NCI-H226 (cell line): ENCODE results near the gene CCND3.
A peak's percentile ranks its signal among the peaks of the same experiment; 100 is the strongest.
"Not testable (repeated sequence)": the region's sequence is repeated elsewhere in the genome, so short reads cannot be mapped to it uniquely, and the experiment has no call there.

Experiments
- DNase-seq: peaks from one replicate; pipeline ENCODE4 v3.0.0-alpha.2; 2015

Gene CCND3

GRCh38 chr6:41947581-41948220 lies 6.1 kb upstream of the CCND3 start:
- no peak for DNase-seq

GRCh38 chr6:41943456-41943855 lies 1.8 kb upstream of the CCND3 start:
- DNase-seq = no peak

GRCh38 chr6:41942882-41943281 lies 1.3 kb upstream of the CCND3 start:
- not testable (repeated sequence) for DNase-seq

GRCh38 chr6:41942067-41942851 lies 651 bp upstream of the CCND3 start:
- DNase-seq = no peak

GRCh38 chr6:41940759-41941279 lies 789 bp downstream of the CCND3 start:
- DNase-seq = peak; percentile 9

GRCh38 chr6:41939848-41940758 lies 1.5 kb downstream of the CCND3 start:
- DNase-seq = peak; percentile 47

GRCh38 chr6:41939176-41939847 lies 2.3 kb downstream of the CCND3 start:
- DNase-seq = peak; percentile 62

GRCh38 chr6:41938590-41939175 lies 2.9 kb downstream of the CCND3 start:
- no peak for DNase-seq

- no peak for DNase-seq
Measured at GRCh38 chr6:41937861-41938574, 3.6 kb downstream of the CCND3 start.

GRCh38 chr6:41937472-41937860 lies 4.1 kb downstream of the CCND3 start:
- DNase-seq = no peak

- peak; percentile 91 for DNase-seq
Measured at GRCh38 chr6:41936073-41936837, 5.4 kb downstream of the CCND3 start.

- DNase-seq = no peak
Measured at GRCh38 chr6:41935685-41936072, 5.9 kb downstream of the CCND3 start.

- DNase-seq = no peak
Measured at GRCh38 chr6:41935193-41935574, 6.4 kb downstream of the CCND3 start.

GRCh38 chr6:41934278-41935192 lies 7.1 kb downstream of the CCND3 start:
- DNase-seq = no peak

- DNase-seq = no peak
Measured at GRCh38 chr6:41932378-41932777, 9.2 kb downstream of the CCND3 start.

- DNase-seq = no peak
Measured at GRCh38 chr6:41931792-41932191, 9.8 kb downstream of the CCND3 start.

- DNase-seq = no peak
Measured at GRCh38 chr6:41929924-41930323, 11.7 kb downstream of the CCND3 start.

GRCh38 chr6:41927253-41927652 lies 14.4 kb downstream of the CCND3 start:
- no peak for DNase-seq

GRCh38 chr6:41922154-41922553 lies 19.5 kb downstream of the CCND3 start:
- DNase-seq = no peak

- DNase-seq = no peak
Measured at GRCh38 chr6:41921712-41921998, 20.0 kb downstream of the CCND3 start.
